OCI-LY7 (cell line): Measurements from ENCODE around the gene PCDH9. TPM values are rescaled to one million over a fixed set of nuclear protein-coding genes. Genes with fewer than 3 reads are reported as not detected.

Experiments
- BruUV-seq: library from RNA; stranded (reverse); fragments of 400-500 nt; replicated peaks from 2 replicates; lab custom pipeline; 2021; lab: Mats Ljungman, UMichigan
- CTCF ChIA-PET: fragments of 300-600 bp; sonication (Branson Sonifier 250); formaldehyde crosslinking; loops from one replicate; lab custom pipeline; 2022; ENCODE audit warnings: antibody characterized with exemption; ENCODE audit not compliant: unreplicated experiment; lab: Charles Lee
- POLR2A ChIA-PET: fragments of 300-600 bp; sonication (Branson Sonifier 250); formaldehyde crosslinking; loops from one replicate; lab custom pipeline; 2022; ENCODE audit warnings: antibody characterized with exemption; lab: Charles Lee
- DNase-seq: peaks from one replicate; pipeline ENCODE4 v3.0.0-alpha.2; 2015; ENCODE audit warnings: low spot score
- H2AFZ ChIP-seq: fragments of 200-600 bp; sonication (generic), shearing (Covaris generic); 2 replicates; pipeline ENCODE4 v1.6.1; 2014; ENCODE audit warnings: mild to moderate bottlenecking, antibody characterized with exemption, low read length, moderate library complexity
- H3K27ac ChIP-seq: fragments of 200-600 bp; sonication (generic); 2 replicates; pipeline ENCODE4 v1.5.1; 2014; ENCODE audit warnings: mixed run types, low read depth, mild to moderate bottlenecking, moderate library complexity, low read length, inconsistent platforms; ENCODE audit not compliant: poor library complexity, severe bottlenecking
- H3K36me3 ChIP-seq: fragments of 200-600 bp; sonication (generic); 2 replicates; pipeline ENCODE4 v1.6.1; 2014; ENCODE audit warnings: mild to moderate bottlenecking, antibody characterized with exemption, low read length, moderate library complexity, mixed read lengths; ENCODE audit not compliant: insufficient read depth
- H3K4me1 ChIP-seq: fragments of 200-600 bp; sonication (generic); 2 replicates; pipeline ENCODE4 v1.5.1; 2014; ENCODE audit warnings: mild to moderate bottlenecking, low read length; ENCODE audit not compliant: insufficient read depth, poor library complexity, severe bottlenecking
- H3K4me2 ChIP-seq: fragments of 200-600 bp; sonication (generic); 2 replicates; pipeline ENCODE4 v1.6.1; 2014; ENCODE audit warnings: mild to moderate bottlenecking, low read length
- H3K4me3 ChIP-seq: fragments of 200-600 bp; sonication (generic); 2 replicates; pipeline ENCODE4 v1.5.1; 2014; ENCODE audit warnings: mild to moderate bottlenecking, low read depth, low read length; ENCODE audit not compliant: poor library complexity, severe bottlenecking
- H3K79me2 ChIP-seq: fragments of 200-600 bp; sonication (generic); 2 replicates; pipeline ENCODE4 v1.6.1; 2016; ENCODE audit warnings: low read depth, mild to moderate bottlenecking, low read length, moderate library complexity, mixed read lengths; ENCODE audit not compliant: insufficient read depth
- H3K9me2 ChIP-seq: fragments of 200-600 bp; sonication (generic); 2 replicates; pipeline ENCODE4 v1.6.1; 2016; ENCODE audit warnings: mild to moderate bottlenecking, low read length, mixed read lengths; ENCODE audit not compliant: insufficient read depth
- H3K9me3 ChIP-seq: fragments of 200-600 bp; sonication (generic); 2 replicates; pipeline ENCODE4 v1.6.1; 2014; ENCODE audit warnings: mild to moderate bottlenecking, mixed run types, low read length, mixed read lengths
- H4K20me1 ChIP-seq: fragments of 200-600 bp; sonication (generic); 2 replicates; pipeline ENCODE4 v1.6.1; 2014; ENCODE audit warnings: mild to moderate bottlenecking, antibody characterized with exemption, low read length, moderate library complexity, mixed read lengths; ENCODE audit not compliant: insufficient read depth
- EZH2phosphoT487 ChIP-seq: fragments of 200-600 bp; sonication (generic); IDR thresholded peaks from 2 replicates; pipeline ENCODE4 v1.6.1; 2018; ENCODE audit warnings: low read depth, borderline replicate concordance, mild to moderate bottlenecking, mixed run types, antibody characterized with exemption, low read length, moderate library complexity, mixed read lengths
- intact Hi-C: fragments of 100-400 bp; cut with micrococcal nuclease; formaldehyde crosslinking; loops from one replicate; pipeline ENCODE4 v1.10.0; 2022; ENCODE audit not compliant: unreplicated experiment
- total RNA-seq, 2 experiments: library from RNA; depleted of rRNA in 1 of 2; stranded (reverse); fragments of >200 nt in 1 of 2; shearing (Covaris generic) in 1 of 2; gene quantifications; 2 replicates each; pipeline ENCODE4 v1.2.3, GENCODE V29; 2014 to 2022
- TF ChIP-seq, protein P1 (sequence below): fragments of 200-600 bp; sonication (generic); conservative IDR thresholded peaks from 2 replicates; pipeline ENCODE4 v1.5.1; 2014; ENCODE audit warnings: mild to moderate bottlenecking, antibody characterized with exemption, low read length, moderate library complexity, mixed read lengths

The PCDH9 gene
- total RNA-seq, 2 experiments from 2014 or later, result 20.1 to 26.0 TPM

DNA sequence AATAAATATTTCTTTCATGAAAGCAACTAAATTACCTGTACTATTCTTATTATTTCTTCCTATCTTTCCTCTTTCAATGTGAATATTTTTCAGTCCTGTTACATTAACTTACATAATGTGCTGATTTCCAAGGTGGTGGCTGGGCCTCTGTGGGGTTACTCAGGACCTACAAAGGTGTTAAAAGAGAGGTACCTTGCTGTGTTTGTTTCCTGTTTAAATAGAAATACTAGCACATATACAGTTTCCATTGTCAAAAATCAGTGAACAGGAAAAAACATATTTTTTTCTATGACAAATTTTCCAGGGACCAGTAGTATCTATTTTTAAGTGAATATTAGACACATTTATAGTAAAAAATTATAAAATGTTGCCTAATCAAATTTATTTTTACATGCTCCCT is 8.7 kb upstream of the PCDH9 start:
- ChIA-PET CTCF (no interaction called here), POLR2A (interaction anchor here (0.8 to 1.4 kb wide), 5 partner anchors 10 to 1376 kb away, joined by 3 to 6 read pairs (median 5); no protein-coding TSS in a partner anchor)
- Histone ChIP-seq H4K20me1 (no peaks in the 10 kb centered on the region), H3K4me1 (peaks cover 6% of the 10 kb centered on the region), H3K9me2 (no peaks in the 10 kb centered on the region), H3K4me3 (no peak overlapping the region), H3K9me3 (no peaks in the 10 kb centered on the region), H3K36me3 (no peaks in the 10 kb centered on the region), H3K27ac (no peak overlapping the region), H3K4me2 (no peak overlapping the region), H2AFZ (0 out of 2 replicates have a peak overlapping the region, but pooled peaks have one; percentile 21), H3K79me2 (no peaks in the 10 kb centered on the region)
- TF ChIP-seq, protein P1, sequence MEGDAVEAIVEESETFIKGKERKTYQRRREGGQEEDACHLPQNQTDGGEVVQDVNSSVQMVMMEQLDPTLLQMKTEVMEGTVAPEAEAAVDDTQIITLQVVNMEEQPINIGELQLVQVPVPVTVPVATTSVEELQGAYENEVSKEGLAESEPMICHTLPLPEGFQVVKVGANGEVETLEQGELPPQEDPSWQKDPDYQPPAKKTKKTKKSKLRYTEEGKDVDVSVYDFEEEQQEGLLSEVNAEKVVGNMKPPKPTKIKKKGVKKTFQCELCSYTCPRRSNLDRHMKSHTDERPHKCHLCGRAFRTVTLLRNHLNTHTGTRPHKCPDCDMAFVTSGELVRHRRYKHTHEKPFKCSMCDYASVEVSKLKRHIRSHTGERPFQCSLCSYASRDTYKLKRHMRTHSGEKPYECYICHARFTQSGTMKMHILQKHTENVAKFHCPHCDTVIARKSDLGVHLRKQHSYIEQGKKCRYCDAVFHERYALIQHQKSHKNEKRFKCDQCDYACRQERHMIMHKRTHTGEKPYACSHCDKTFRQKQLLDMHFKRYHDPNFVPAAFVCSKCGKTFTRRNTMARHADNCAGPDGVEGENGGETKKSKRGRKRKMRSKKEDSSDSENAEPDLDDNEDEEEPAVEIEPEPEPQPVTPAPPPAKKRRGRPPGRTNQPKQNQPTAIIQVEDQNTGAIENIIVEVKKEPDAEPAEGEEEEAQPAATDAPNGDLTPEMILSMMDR, result no peak
- no peak for TF ChIP-seq EZH2phosphoT487
- no peak for DNase-seq
- intact Hi-C loops, result loop anchor here (5.0 kb wide), 1 partner anchor 1582 kb away; no protein-coding TSS in a partner anchor
- BruUV-seq, result no TSS peak

DNA sequence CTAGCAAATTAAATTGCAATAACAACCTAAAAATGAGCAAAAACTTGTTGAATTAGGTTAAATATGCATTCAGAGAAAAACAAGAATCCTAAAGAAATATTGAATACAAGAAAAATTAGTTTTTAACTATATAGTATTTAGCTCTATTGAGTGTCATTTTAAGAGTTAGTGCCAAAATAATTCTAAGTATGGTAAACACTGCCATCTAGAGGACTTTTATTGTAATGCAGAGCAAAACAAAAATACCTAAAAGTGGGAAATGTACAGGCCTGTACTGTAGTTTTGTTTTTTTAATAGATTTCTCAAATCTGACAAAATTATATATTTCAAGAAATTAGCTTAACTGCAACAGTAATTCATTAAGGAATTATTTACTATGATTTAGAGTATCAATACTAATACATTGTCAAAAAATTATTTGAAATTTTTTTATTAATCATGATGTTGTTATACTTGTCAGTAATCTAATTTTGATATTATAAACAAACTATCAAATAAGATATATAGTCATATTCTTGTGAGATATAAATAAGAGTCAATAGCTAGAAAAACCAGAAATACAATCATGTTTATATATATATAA is 8.2 kb upstream of the PCDH9 start:
- no TSS peak for BruUV-seq
- ChIA-PET CTCF (no interaction called here), POLR2A (interaction anchor here (0.7 to 1.4 kb wide), 6 partner anchors 10 to 1375 kb away, joined by 3 to 6 read pairs (median 4); no protein-coding TSS in a partner anchor)
- intact Hi-C loops, result loop anchor here (5.0 kb wide), 1 partner anchor 1581 kb away; no protein-coding TSS in a partner anchor
- Histone ChIP-seq H2AFZ (peak overlapping the region; percentile 20; the same call in 1 of the 2 replicates), H3K9me3 (no peaks in the 10 kb centered on the region), H3K4me3 (no peak overlapping the region), H4K20me1 (no peaks in the 10 kb centered on the region), H3K9me2 (no peaks in the 10 kb centered on the region), H3K4me2 (no peak overlapping the region), H3K27ac (no peak overlapping the region), H3K36me3 (no peaks in the 10 kb centered on the region), H3K79me2 (no peaks in the 10 kb centered on the region), H3K4me1 (peaks cover 6% of the 10 kb centered on the region)
- DNase-seq, result peak; percentile 60
- TF ChIP-seq, protein P1, result peak; percentile 94
- TF ChIP-seq EZH2phosphoT487, result no peak

DNA sequence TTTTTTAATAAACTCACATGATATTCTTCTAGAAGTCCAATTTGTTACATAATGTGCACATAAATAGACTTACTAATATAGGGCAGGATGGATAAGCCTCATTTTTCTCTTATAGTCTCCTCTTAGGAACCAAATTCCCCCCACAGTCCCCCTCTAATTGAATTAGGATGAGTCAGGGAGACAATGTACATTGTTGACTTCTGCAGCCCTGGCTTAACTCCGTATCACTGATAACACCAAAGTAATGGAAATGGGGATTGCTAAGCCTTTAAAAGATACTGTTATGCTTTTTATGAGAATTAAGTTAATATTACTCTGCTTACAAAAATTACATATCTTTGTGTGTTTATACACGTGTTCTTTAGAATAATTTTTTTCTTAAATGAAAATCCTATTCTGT is 5.1 kb upstream of the PCDH9 start:
- ChIA-PET CTCF (no interaction called here), POLR2A (no interaction called here)
- intact Hi-C loops, result loop anchor here (5.0 kb wide), 1 partner anchor 1578 kb away; no protein-coding TSS in a partner anchor
- Histone ChIP-seq H3K9me3 (no peaks in the 10 kb centered on the region), H3K4me1 (peaks cover 6% of the 10 kb centered on the region), H3K36me3 (no peaks in the 10 kb centered on the region), H3K79me2 (no peaks in the 10 kb centered on the region), H4K20me1 (no peaks in the 10 kb centered on the region), H3K4me2 (no peak overlapping the region), H3K9me2 (no peaks in the 10 kb centered on the region), H2AFZ (0 out of 2 replicates have a peak overlapping the region, but pooled peaks have one; percentile 25), H3K4me3 (no peak overlapping the region), H3K27ac (no peak overlapping the region)
- no peak for DNase-seq
- TF ChIP-seq, protein P1, result no peak
- no peak for TF ChIP-seq EZH2phosphoT487
- BruUV-seq, result no TSS peak
